ENCODE results near the gene INPP5A. TPM values are rescaled to one million over a fixed set of nuclear protein-coding genes. Genes with fewer than 3 reads are reported as not detected.

The INPP5A gene
- total and polyA plus RNA-seq, 10 donors, result 11.1 to 41.3 (median 30.8) TPM

- intact Hi-C loops (cut with DNase I; ENCODE audit: low total_unique reads), result no loop called here
- no peaks in the 10 kb centered on the region for H3K9me3 ChIP-seq
- no peak overlapping the region for H3K4me3 ChIP-seq
- H3K27me3 ChIP-seq (replicated peaks in 1 of 7), result peaks cover 0 to 6% (median 0%) of the 10 kb centered on the region in 7 donors
- WGBS, 5 donors, result 88 to 97% (median 89%) methylated on average over 21 to 23 of the region's 23 CpGs
- no peak for TF ChIP-seq POLR2A (IDR thresholded peaks at IDR 0.05)
- no peak for TF ChIP-seq CTCF (IDR thresholded peaks at IDR 0.05 in 8 of 11, conservative IDR thresholded peaks at IDR 0.05 in 3 of 11)
- TF ChIP-seq POLR2AphosphoS5 (IDR thresholded peaks at IDR 0.05), result no peak
- no peaks in the 10 kb centered on the region for H3K36me3 ChIP-seq
- peak; percentile 51 for DNase-seq
- no peak overlapping the region for H3K27ac ChIP-seq
- peaks cover 9 to 21% (median 15%) of the 10 kb centered on the region in 6 donors for H3K4me1 ChIP-seq
Measured at GRCh38 chr10:132524443-132525285, 12.9 kb upstream of the INPP5A start.

GRCh38 chr10:132526676-132527075 lies 10.9 kb upstream of the INPP5A start:
- H3K9me3 ChIP-seq, result peaks cover 0 to 17% (median 14%) of the 10 kb centered on the region in 8 donors
- peak; percentile 19 for DNase-seq
- H3K4me1 ChIP-seq, result peaks cover 0 to 1% (median 0%) of the 10 kb centered on the region in 6 donors
- TF ChIP-seq POLR2AphosphoS5 (IDR thresholded peaks at IDR 0.05) (no peak), CTCF (IDR thresholded peaks at IDR 0.05 in 8 of 11, conservative IDR thresholded peaks at IDR 0.05 in 3 of 11) (no peak), POLR2A (IDR thresholded peaks at IDR 0.05) (no peak)
- intact Hi-C loops (cut with DNase I; ENCODE audit: low total_unique reads), result no loop called here
- no peaks in the 10 kb centered on the region for H3K36me3 ChIP-seq
- 84 to 92% (median 89%) methylated on average over 16 of the region's 16 CpGs for WGBS, 5 donors
- peaks cover 0 to 6% (median 0%) of the 10 kb centered on the region in 7 donors for H3K27me3 ChIP-seq (replicated peaks in 1 of 7)
- no peak overlapping the region for H3K4me3 ChIP-seq
- H3K27ac ChIP-seq, result no peak overlapping the region

- Histone ChIP-seq H3K36me3 (no peaks in the 10 kb centered on the region), H3K4me1 (no peaks in the 10 kb centered on the region), H3K27me3 (replicated peaks in 1 of 7) (peaks cover 0 to 6% (median 0%) of the 10 kb centered on the region in 7 donors), H3K4me3 (no peak overlapping the region), H3K9me3 (peaks cover 0 to 23% (median 19%) of the 10 kb centered on the region in 8 donors), H3K27ac (no peak overlapping the region)
- peak; percentile 62 for DNase-seq
- WGBS, 5 donors, result 75 to 90% (median 83%) methylated on average over 20 to 21 of the region's 21 CpGs
- intact Hi-C loops (cut with DNase I; ENCODE audit: low total_unique reads), result no loop called here
- TF ChIP-seq POLR2A (IDR thresholded peaks at IDR 0.05) (no peak), POLR2AphosphoS5 (IDR thresholded peaks at IDR 0.05) (no peak), CTCF (IDR thresholded peaks at IDR 0.05 in 8 of 11, conservative IDR thresholded peaks at IDR 0.05 in 3 of 11) (no peak)
Measured at GRCh38 chr10:132527339-132528063, 10.1 kb upstream of the INPP5A start.
